ENCODE data around the gene CREB3L2. TPM values are rescaled to one million over a fixed set of nuclear protein-coding genes. Genes with fewer than 3 reads are reported as not detected.
"Not testable (repeated sequence)": the region's sequence is repeated elsewhere in the genome, so short reads cannot be mapped to it uniquely, and the experiment has no call there.

Gene CREB3L2
- total RNA-seq, 2 experiments from 2014 or later = 42.2 to 44.7 TPM

DNA sequence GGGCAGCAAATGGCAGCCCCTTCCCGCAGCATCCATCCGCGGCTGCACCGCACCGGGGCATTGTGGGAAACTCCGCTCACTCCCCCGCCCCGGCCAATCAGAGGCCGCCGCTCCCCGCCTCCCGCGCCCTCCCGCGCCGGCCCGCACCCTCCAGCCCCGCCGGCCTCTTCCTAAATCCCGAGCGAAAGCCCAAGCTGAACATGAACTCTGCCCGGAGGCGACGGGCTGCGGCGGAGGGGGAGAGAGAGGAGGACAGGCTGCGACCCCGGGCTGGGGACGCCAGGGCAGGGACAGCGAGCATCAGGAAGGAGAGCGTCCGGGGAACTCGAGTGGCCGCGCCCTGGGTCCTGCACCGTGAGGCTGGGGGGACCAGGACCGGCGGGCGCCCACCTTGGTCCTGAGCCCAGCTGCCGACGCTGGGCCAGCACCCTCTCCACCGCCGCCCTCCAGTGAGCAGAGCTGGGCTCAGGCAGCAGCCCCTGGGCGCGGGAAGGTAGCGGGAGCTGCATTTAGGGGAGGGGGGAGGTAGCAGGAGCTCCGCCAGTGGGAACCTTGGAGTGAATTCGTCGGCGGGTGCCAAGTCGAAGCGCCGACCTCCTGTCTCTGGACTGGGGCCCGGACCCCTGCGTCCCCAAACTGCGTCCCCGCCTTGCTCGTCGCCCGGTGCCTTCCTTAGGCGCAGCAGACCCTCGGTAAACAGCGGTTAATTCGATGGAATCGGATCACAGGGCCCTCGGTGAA lies 154.9 kb downstream of the CREB3L2 start, which contains the start of gene DGKI:
TSS of gene DGKI (minus strand) at position 148 of the 741 bp plus-strand sequence.
- DNase-seq = no peak
- ChIA-PET CTCF (no interaction called here), POLR2A (interaction anchor here (1.4 kb wide), 1 partner anchor 11 kb away, joined by 3 read pairs; no protein-coding TSS in a partner anchor)
- peak within 1 kb of the TSS; percentile 28 for H3K4me3 Mint-ChIP-seq
- H3K9me3 Mint-ChIP-seq = no peaks in the 10 kb centered on the region
- peaks cover 45% of the 10 kb centered on the region for H3K27me3 Mint-ChIP-seq
- peaks cover 12% of the 10 kb centered on the region for H3K4me1 Mint-ChIP-seq
- H3K27ac Mint-ChIP-seq = no peak within 1 kb of the TSS
- H3K36me3 Mint-ChIP-seq (ENCODE audit: low read depth) = peaks cover 3% of the 10 kb centered on the region

GRCh38 chr7:137846549-137846826 lies 155.4 kb downstream of the CREB3L2 start:
- Mint-ChIP-seq H3K27ac (no peak overlapping the region), H3K27me3 (peaks cover 50% of the 10 kb centered on the region), H3K4me3 (no peak overlapping the region), H3K9me3 (no peaks in the 10 kb centered on the region), H3K4me1 (peaks cover 12% of the 10 kb centered on the region), H3K36me3 (ENCODE audit: low read depth) (peaks cover 3% of the 10 kb centered on the region)
- ChIA-PET POLR2A (interaction anchor here (1.4 kb wide), 1 partner anchor 11 kb away, joined by 3 read pairs; no protein-coding TSS in a partner anchor), CTCF (no interaction called here)
- no peak for DNase-seq

DNA sequence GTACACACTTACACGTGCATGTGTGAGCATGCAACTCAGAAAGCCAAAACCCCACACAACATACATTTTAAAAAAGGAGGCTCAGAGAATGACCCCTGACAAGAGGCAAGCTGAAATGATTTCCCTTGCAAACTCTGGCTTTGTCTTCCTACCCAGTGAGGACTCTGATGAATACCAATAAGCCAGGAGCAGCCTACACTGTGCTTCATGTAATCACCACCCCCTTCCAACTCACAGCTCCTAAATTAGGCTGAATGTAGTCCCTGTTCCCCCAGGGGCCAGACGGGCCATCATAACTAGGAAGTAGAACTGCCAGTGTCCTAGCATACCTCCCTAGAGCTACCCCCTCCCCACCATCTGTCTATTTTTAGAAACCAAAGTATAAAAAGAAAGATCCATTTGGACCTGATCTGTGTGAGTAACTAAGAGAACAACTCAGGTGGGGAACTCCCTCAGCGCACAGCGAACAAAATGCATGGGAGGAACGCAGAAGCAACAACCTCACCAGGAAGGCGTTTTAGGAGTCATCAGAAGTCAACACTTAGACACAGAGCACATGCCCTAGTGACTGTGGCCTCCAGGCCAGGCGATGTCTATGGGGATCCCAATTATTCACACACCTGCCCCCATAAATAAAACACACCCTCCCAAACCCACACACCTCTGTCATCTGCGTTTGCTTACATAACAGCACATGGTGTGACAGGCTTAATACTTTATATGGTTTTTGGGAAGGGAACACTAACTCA lies 157.0 kb downstream of the CREB3L2 start:
- no peak overlapping the region for H3K4me3 Mint-ChIP-seq
- CTCF ChIA-PET = no interaction called here
- no peak overlapping the region for H3K27ac Mint-ChIP-seq
- POLR2A ChIA-PET = no interaction called here
- DNase-seq = no peak
- H3K9me3 Mint-ChIP-seq = no peaks in the 10 kb centered on the region
- peaks cover 57% of the 10 kb centered on the region for H3K27me3 Mint-ChIP-seq
- peaks cover 3% of the 10 kb centered on the region for H3K36me3 Mint-ChIP-seq (ENCODE audit: low read depth)
- peaks cover 7% of the 10 kb centered on the region for H3K4me1 Mint-ChIP-seq

DNA sequence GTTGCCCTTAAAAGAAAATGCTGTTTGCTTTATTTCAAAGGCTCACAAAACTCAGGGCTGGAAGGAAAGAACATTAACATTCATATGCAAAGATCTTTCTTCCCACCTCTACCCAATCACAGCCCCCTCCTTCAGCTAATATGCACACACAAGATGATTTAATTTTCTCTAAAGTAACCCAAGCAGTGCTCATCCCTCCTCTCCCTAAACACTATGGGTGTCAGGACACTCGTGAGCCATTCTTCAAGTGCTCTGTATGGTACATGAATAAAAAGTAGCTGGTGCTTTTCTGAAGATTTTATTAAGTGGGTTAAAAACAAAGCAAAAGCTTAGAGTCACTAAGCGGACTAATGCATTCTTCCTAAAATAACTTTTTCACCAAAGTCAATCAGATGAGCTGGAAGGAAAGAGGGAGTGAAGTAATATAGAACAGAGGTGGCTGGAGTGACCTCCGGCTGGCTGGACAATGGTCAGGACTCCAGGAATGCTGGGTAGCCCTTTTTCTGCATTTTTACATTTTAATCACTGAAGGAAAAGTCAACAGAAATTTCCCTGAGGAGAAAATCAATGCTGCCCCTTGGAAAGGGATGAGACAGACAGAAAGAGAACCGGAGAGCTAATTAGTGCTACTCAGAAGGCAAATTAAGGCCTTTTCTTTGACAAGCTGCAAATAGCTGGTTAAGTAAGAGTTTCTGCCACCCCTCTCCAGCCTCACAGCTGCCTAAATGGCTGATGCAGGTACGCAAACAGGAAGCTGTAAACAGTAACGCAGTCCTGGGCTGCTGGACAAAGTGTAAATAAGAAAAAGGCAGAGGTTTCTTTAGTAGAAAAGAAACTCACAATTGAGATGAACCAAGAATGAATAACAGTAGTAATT lies 161.7 kb downstream of the CREB3L2 start:
- CTCF ChIA-PET = no interaction called here
- POLR2A ChIA-PET = no interaction called here
- no peak overlapping the region for H3K27ac Mint-ChIP-seq
- no peak for DNase-seq
- no peaks in the 10 kb centered on the region for H3K4me1 Mint-ChIP-seq
- H3K4me3 Mint-ChIP-seq = no peak overlapping the region
- H3K36me3 Mint-ChIP-seq (ENCODE audit: low read depth) = no peaks in the 10 kb centered on the region
- no peaks in the 10 kb centered on the region for H3K9me3 Mint-ChIP-seq
- peaks cover 34% of the 10 kb centered on the region for H3K27me3 Mint-ChIP-seq

- CTCF ChIA-PET = no interaction called here
These were observed 163.1 kb downstream of the CREB3L2 start for GRCh38 chr7:137838706-137839315.

DNA sequence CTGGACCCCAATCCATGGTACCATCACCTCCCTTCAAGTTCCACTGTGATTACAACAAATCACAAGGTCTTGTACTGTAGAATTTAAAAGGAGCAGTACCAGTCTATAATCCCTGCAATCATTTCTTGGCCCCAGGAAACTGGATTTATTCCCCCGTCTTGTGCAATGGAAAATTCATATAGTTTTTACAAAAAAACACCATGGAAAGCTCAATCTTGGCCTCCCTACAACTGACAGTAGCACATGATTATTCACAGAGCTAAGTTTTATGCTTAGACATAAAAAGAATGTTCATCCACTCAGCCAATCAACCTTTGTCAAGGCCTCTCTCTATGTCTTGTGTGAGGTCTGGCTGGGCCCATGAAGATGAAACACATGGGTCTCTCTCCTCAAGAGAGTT lies 165.3 kb downstream of the CREB3L2 start:
- Mint-ChIP-seq H3K36me3 (ENCODE audit: low read depth) (no peaks in the 10 kb centered on the region), H3K4me1 (no peaks in the 10 kb centered on the region), H3K4me3 (no peak overlapping the region), H3K9me3 (peaks cover 12% of the 10 kb centered on the region), H3K27me3 (peaks cover 17% of the 10 kb centered on the region), H3K27ac (no peak overlapping the region)
- ChIA-PET CTCF (no interaction called here), POLR2A (interaction anchor here (1.0 kb wide), 1 partner anchor 10 kb away, joined by 3 read pairs; the partner anchor contains the start of gene DGKI)
- DNase-seq = no peak

More at GRCh38 chr7:137838706-137839315, 163.1 kb downstream of the CREB3L2 start:
- POLR2A ChIA-PET = no interaction called here
- H3K27me3 Mint-ChIP-seq = peaks cover 24% of the 10 kb centered on the region
- no peaks in the 10 kb centered on the region for H3K36me3 Mint-ChIP-seq (ENCODE audit: low read depth)
- no peak overlapping the region for H3K4me3 Mint-ChIP-seq
- H3K4me1 Mint-ChIP-seq = no peaks in the 10 kb centered on the region
- no peaks in the 10 kb centered on the region for H3K9me3 Mint-ChIP-seq
- H3K27ac Mint-ChIP-seq = no peak overlapping the region
- DNase-seq = no peak

- Mint-ChIP-seq H3K4me1 (no peaks in the 10 kb centered on the region), H3K27me3 (peaks cover 14% of the 10 kb centered on the region), H3K27ac (no peak overlapping the region), H3K9me3 (peaks cover 15% of the 10 kb centered on the region), H3K4me3 (no peak overlapping the region), H3K36me3 (ENCODE audit: low read depth) (no peaks in the 10 kb centered on the region)
- ChIA-PET POLR2A (interaction anchor here (1.0 kb wide), 1 partner anchor 11 kb away, joined by 3 read pairs; the partner anchor contains the start of gene DGKI), CTCF (no interaction called here)
- DNase-seq = no peak
These were observed 165.8 kb downstream of the CREB3L2 start for GRCh38 chr7:137836113-137836509.

DNA sequence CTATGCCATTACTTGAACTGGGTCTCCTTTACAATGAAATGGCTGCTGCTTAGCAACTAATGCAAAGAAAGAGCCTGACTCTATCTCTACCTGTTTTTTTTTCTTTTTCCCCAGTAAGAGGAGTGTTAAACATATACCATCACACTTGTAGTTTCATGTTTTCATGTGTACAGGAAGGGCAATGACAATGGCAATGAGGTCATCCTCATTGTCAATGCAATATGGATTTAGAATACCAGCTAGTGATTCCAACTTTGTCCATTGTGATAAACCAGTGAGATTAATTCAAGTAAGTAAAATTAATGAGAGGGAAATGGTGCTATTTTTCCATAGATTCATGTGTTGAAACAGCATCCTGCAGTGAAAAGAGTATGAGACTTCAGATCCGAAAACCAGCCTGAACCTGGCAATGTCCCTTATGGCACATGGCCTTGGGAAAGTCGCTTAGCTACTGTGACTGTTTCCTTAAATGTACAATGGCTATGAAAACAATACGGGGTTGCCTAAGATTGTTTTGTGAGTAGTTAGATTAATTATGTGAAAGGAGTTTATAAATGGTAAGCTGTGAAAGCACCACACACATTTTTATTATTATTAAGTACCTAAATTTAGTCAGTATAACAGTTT lies 166.3 kb downstream of the CREB3L2 start:
- CTCF ChIA-PET = interaction anchor here (1.0 kb wide), 1 partner anchor 39 kb away, joined by 4 read pairs; no protein-coding TSS in a partner anchor
- Mint-ChIP-seq H3K4me1 (no peaks in the 10 kb centered on the region), H3K4me3 (no peak overlapping the region), H3K9me3 (peaks cover 16% of the 10 kb centered on the region), H3K36me3 (ENCODE audit: low read depth) (no peaks in the 10 kb centered on the region), H3K27me3 (peaks cover 14% of the 10 kb centered on the region), H3K27ac (no peak overlapping the region)
- POLR2A ChIA-PET = interaction anchor here (1.0 kb wide), 1 partner anchor 11 kb away, joined by 3 read pairs; the partner anchor contains the start of gene DGKI
- DNase-seq = no peak

DNA sequence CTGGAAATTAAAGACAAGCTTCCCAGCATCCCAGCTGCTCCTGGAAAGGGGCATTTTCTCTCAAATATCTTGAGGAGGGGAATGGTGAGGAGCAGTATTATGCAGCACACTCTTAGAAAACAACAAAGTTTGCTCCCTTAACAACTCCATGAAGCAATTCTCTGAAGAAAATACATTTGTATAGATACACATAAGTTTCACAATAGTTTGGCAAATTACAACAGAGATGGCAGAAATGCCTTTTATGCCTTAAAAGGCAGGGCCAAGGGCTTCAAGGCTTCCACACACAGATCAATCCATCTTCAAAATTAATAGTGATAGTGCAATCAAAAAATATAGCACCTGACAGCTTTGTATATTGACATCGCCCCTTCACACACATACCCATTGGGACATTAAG lies 167.3 kb downstream of the CREB3L2 start:
- H3K4me3 Mint-ChIP-seq = no peak overlapping the region
- H3K9me3 Mint-ChIP-seq = peaks cover 16% of the 10 kb centered on the region
- CTCF ChIA-PET = interaction anchor here (1.0 kb wide), 1 partner anchor 40 kb away, joined by 4 read pairs; no protein-coding TSS in a partner anchor
- no peak overlapping the region for H3K27ac Mint-ChIP-seq
- no peak for DNase-seq
- peaks cover 12% of the 10 kb centered on the region for H3K27me3 Mint-ChIP-seq
- H3K36me3 Mint-ChIP-seq (ENCODE audit: low read depth) = no peaks in the 10 kb centered on the region
- no peaks in the 10 kb centered on the region for H3K4me1 Mint-ChIP-seq
- POLR2A ChIA-PET = no interaction called here

GRCh38 chr7:137832990-137833389 lies 168.9 kb downstream of the CREB3L2 start:
- POLR2A ChIA-PET; H3K4me1 Mint-ChIP-seq; H3K27ac Mint-ChIP-seq; DNase-seq; H3K4me3 Mint-ChIP-seq; CTCF ChIA-PET; H3K36me3 Mint-ChIP-seq (ENCODE audit: low read depth): not testable (repeated sequence)
- Mint-ChIP-seq H3K9me3 (peaks cover 16% of the 10 kb centered on the region), H3K27me3 (peaks cover 16% of the 10 kb centered on the region)

- POLR2A ChIA-PET = no interaction called here
- Mint-ChIP-seq H3K9me3 (peaks cover 16% of the 10 kb centered on the region), H3K27ac (no peak overlapping the region), H3K27me3 (peaks cover 19% of the 10 kb centered on the region), H3K4me3 (no peak overlapping the region), H3K4me1 (no peaks in the 10 kb centered on the region), H3K36me3 (ENCODE audit: low read depth) (no peaks in the 10 kb centered on the region)
- no peak for DNase-seq
- CTCF ChIA-PET = no interaction called here
These were observed 169.5 kb downstream of the CREB3L2 start for GRCh38 chr7:137832382-137832781.

GRCh38 chr7:137831555-137831954 lies 170.3 kb downstream of the CREB3L2 start:
- H3K4me3 Mint-ChIP-seq; DNase-seq; CTCF ChIA-PET; H3K36me3 Mint-ChIP-seq (ENCODE audit: low read depth); H3K4me1 Mint-ChIP-seq; POLR2A ChIA-PET; H3K27ac Mint-ChIP-seq: not testable (repeated sequence)
- Mint-ChIP-seq H3K27me3 (peaks cover 18% of the 10 kb centered on the region), H3K9me3 (peaks cover 16% of the 10 kb centered on the region)

All from activated CD4-positive, alpha-beta memory T cell treated with anti-CD3 and anti-CD28 coated beads, Interleukin-2, amount 10 ng/mL, durations not matched to agents 7 days and 5 days (primary cell).